B cell (primary cell): ENCODE measurements around the gene NPPC. TPM values are rescaled to one million over a fixed set of nuclear protein-coding genes. Genes with fewer than 3 reads are reported as not detected.
"Not testable (repeated sequence)": the region's sequence is repeated elsewhere in the genome, so short reads cannot be mapped to it uniquely, and the experiment has no call there.

ENCODE experiments used
- ATAC-seq: fragments of 200-7000 bp; cut with Tn5 transposase; one replicate; pipeline ENCODE4 v1.10.0; 2021; ENCODE audit warnings: low read depth, mild to moderate bottlenecking, moderate number of reproducible peaks, moderate library complexity
- CTCF ChIA-PET: fragments of 350-600 bp; sonication (Branson Sonifier 250); formaldehyde crosslinking; loops from one replicate; lab custom pipeline; 2021; ENCODE audit warnings: antibody characterized with exemption, inconsistent platforms; lab: Charles Lee
- POLR2A ChIA-PET: fragments of 350-600 bp; sonication (Branson Sonifier 250); formaldehyde crosslinking; loops from one replicate; lab custom pipeline; 2021; ENCODE audit warnings: antibody characterized with exemption; lab: Charles Lee
- DNase-seq: peaks from one replicate; pipeline ENCODE4 v3.0.0; 2013
- H2AFZ ChIP-seq: 2 replicates; pipeline ENCODE4 v1.6.1; 2012; ENCODE audit warnings: mild to moderate bottlenecking, low read depth, low read length; ENCODE audit not compliant: insufficient read depth, poor library complexity, severe bottlenecking
- H3K27ac ChIP-seq, 2 donors: 1 replicate in 1 of 2; 2 replicates in 1 of 2; pipeline ENCODE4 v1.5.1; 2012 to 2013; ENCODE audit warnings: low read length in 2 of 2, mild to moderate bottlenecking in 2 of 2, moderate library complexity in 1 of 2
- H3K27me3 ChIP-seq, 4 experiments: fragments of 200-600 bp in 1 of 4; sonication (generic) in 1 of 4; replicated peaks in 1 of 4; 1 replicate in 2 of 4; 2 replicates in 2 of 4; pipeline versions ENCODE4 v1.6.1 to v1.7.0; 2013 to 2016; ENCODE audit warnings: low read length in 3 of 4, mild to moderate bottlenecking in 2 of 4, mixed read lengths in 1 of 4, moderate library complexity in 1 of 4; ENCODE audit not compliant: insufficient read depth in 4 of 4, control insufficient read depth in 3 of 4; ENCODE audit errors: control extremely low read depth in 1 of 4
- H3K36me3 ChIP-seq, 2 experiments: replicated peaks in 1 of 2; 1 replicate in 1 of 2; 2 replicates in 1 of 2; pipeline versions ENCODE4 v1.6.1 to v1.7.1; 2013; ENCODE audit warnings: low read length in 1 of 2; ENCODE audit not compliant: insufficient read depth in 2 of 2, control insufficient read depth in 1 of 2; ENCODE audit errors: control extremely low read depth in 1 of 2, extremely low read depth in 1 of 2
- H3K4me1 ChIP-seq, 2 donors: fragments of 200-600 bp in 1 of 2; sonication (generic) in 1 of 2; 1 replicate in 1 of 2; 2 replicates in 1 of 2; pipeline versions ENCODE4 v1.5.1 to v1.6.1; 2013 to 2017; ENCODE audit warnings: low read length in 2 of 2; ENCODE audit not compliant: control insufficient read depth in 2 of 2, insufficient read depth in 2 of 2
- H3K4me2 ChIP-seq: replicated peaks from 2 replicates; pipeline ENCODE3; 2012; ENCODE audit warnings: mild to moderate bottlenecking, low read depth, low read length; ENCODE audit not compliant: poor library complexity, severe bottlenecking
- H3K4me3 ChIP-seq, 5 experiments: fragments of 200-600 bp in 1 of 5; sonication (generic) in 1 of 5; 1 replicate in 3 of 5; 2 replicates in 2 of 5; pipeline versions ENCODE4 v1.5.1 to v1.7.0; 2011 to 2016; ENCODE audit warnings: low read length in 4 of 5, mild to moderate bottlenecking in 4 of 5, low read depth in 2 of 5, control low read depth in 1 of 5, moderate library complexity in 1 of 5; ENCODE audit not compliant: insufficient read depth in 1 of 5; ENCODE audit errors: control extremely low read depth in 1 of 5, extremely low read depth in 1 of 5
- H3K79me2 ChIP-seq: fragments of 200-600 bp; sonication (generic); one replicate; pipeline ENCODE4 v1.6.0; 2016; ENCODE audit warnings: low read length; ENCODE audit not compliant: control insufficient read depth, insufficient read depth
- H3K9ac ChIP-seq: fragments of 200-600 bp; sonication (generic); 2 replicates; pipeline ENCODE4 v1.6.1; 2017; ENCODE audit warnings: mild to moderate bottlenecking, low read length, moderate library complexity
- H3K9me3 ChIP-seq, 3 donors: one replicate each; pipeline versions ENCODE4 v1.6.1 to v1.7.1; 2013; ENCODE audit warnings: low read length in 2 of 3; ENCODE audit not compliant: control insufficient read depth in 2 of 3, insufficient read depth in 1 of 3; ENCODE audit errors: control extremely low read depth in 1 of 3
- H4K20me1 ChIP-seq: 2 replicates; pipeline ENCODE4 v1.6.0; 2012; ENCODE audit warnings: mild to moderate bottlenecking, low read length; ENCODE audit not compliant: insufficient read depth, control insufficient read depth, poor library complexity, severe bottlenecking
- H3K27ac Mint-ChIP-seq: one replicate; pipeline ENCODE4 v1.8.0; 2021; ENCODE audit warnings: mixed read lengths
- H3K27me3 Mint-ChIP-seq: one replicate; pipeline ENCODE4 v1.8.0; 2021; ENCODE audit warnings: mixed read lengths
- H3K4me1 Mint-ChIP-seq: one replicate; pipeline ENCODE4 v1.8.0; 2021; ENCODE audit warnings: mixed read lengths
- H3K4me3 Mint-ChIP-seq: one replicate; pipeline ENCODE4 v1.8.0; 2021; ENCODE audit warnings: mixed read lengths
- H3K9me3 Mint-ChIP-seq: one replicate; pipeline ENCODE4 v1.8.0; 2022; ENCODE audit warnings: mixed read lengths; ENCODE audit not compliant: insufficient read depth
- EZH2 ChIP-seq: IDR thresholded peaks from 2 replicates; pipeline ENCODE4 v1.6.1; 2012; ENCODE audit warnings: borderline replicate concordance, low read depth, mild to moderate bottlenecking, moderate library complexity, low read length; ENCODE audit not compliant: insufficient read depth, poor library complexity, severe bottlenecking
- WGBS: methylation state at CpG from one replicate; pipeline ENCODE4 v1.1.5; 2013; ENCODE audit warnings: missing lambda C conversion rate; ENCODE audit not compliant: insufficient coverage; 5-methylcytosine and 5-hydroxymethylcytosine counted together
- intact Hi-C: fragments of 100-400 bp; cut with micrococcal nuclease; formaldehyde crosslinking; loops from one replicate; pipeline ENCODE4 v1.10.0; 2022
- polyA plus RNA-seq: library from polyadenylated mRNA; depleted of rRNA; stranded (reverse); fragments of >200 nt; gene quantifications from 2 replicates; pipeline ENCODE4 v1.2.3, GENCODE V29; 2012
- total RNA-seq, 2 donors: library from RNA; stranded (reverse); fragments of 120-200 nt in 1 of 2; gene quantifications; 1 replicate in 1 of 2; 2 replicates in 1 of 2; pipeline versions ENCODE4 v1.2.3 to v1.2.4, GENCODE V29; 2013 to 2022
- TF ChIP-seq, protein P1 (sequence below): fragments of 200-600 bp; IDR thresholded peaks from one replicate; pipeline ENCODE4 v1.8.0; 2022; ENCODE audit warnings: antibody characterized with exemption, mild to moderate bottlenecking

NPPC gene
- total and polyA plus RNA-seq, 2 donors (not counting 1 experiment from before 2014, with no cell fraction given): 0.33 to 0.71 TPM

DNA sequence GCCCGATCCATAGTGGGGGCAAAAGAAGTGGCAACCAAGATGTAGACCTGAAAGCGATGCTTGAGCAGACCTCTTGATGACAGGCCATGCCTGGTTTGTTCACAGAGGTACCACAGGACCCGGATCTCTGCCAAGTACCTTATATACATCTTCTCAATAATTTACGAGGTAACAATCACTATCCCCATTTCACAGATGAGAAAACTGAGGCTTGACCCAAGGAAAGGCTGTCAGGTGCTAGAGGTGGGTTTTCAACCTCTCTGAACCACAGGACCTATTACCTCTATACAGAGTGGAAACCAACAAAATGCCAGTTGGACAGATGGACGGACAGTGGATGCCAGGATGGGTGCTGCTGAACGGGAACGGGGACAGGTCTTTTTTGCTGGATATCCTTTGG is 21.5 kb upstream of the NPPC start:
- H3K4me2 ChIP-seq: no peak overlapping the region
- H3K4me1 ChIP-seq: no peaks in the 10 kb centered on the region
- 100% methylated on average over 2 of the region's 7 CpGs for WGBS
- ChIA-PET CTCF (no interaction called here), POLR2A (no interaction called here)
- H2AFZ ChIP-seq: no peak overlapping the region
- H4K20me1 ChIP-seq: no peaks in the 10 kb centered on the region
- DNase-seq (no peak), ATAC-seq (no peak)
- no peak overlapping the region for H3K27ac ChIP-seq
- H3K27me3 Mint-ChIP-seq: peaks cover 15% of the 10 kb centered on the region
- no peaks in the 10 kb centered on the region for H3K4me1 Mint-ChIP-seq
- H3K9ac ChIP-seq: no peak overlapping the region
- peaks cover 0 to 2% (median 0%) of the 10 kb centered on the region in 3 donors for H3K9me3 ChIP-seq
- intact Hi-C loops: no loop called here
- H3K4me3 ChIP-seq: no peak overlapping the region
- TF ChIP-seq EZH2: no peak
- TF ChIP-seq, protein P1, sequence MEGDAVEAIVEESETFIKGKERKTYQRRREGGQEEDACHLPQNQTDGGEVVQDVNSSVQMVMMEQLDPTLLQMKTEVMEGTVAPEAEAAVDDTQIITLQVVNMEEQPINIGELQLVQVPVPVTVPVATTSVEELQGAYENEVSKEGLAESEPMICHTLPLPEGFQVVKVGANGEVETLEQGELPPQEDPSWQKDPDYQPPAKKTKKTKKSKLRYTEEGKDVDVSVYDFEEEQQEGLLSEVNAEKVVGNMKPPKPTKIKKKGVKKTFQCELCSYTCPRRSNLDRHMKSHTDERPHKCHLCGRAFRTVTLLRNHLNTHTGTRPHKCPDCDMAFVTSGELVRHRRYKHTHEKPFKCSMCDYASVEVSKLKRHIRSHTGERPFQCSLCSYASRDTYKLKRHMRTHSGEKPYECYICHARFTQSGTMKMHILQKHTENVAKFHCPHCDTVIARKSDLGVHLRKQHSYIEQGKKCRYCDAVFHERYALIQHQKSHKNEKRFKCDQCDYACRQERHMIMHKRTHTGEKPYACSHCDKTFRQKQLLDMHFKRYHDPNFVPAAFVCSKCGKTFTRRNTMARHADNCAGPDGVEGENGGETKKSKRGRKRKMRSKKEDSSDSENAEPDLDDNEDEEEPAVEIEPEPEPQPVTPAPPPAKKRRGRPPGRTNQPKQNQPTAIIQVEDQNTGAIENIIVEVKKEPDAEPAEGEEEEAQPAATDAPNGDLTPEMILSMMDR: no peak
- no peaks in the 10 kb centered on the region for H3K79me2 ChIP-seq
- H3K9me3 Mint-ChIP-seq: peaks cover 3% of the 10 kb centered on the region
- peaks cover 0 to 6% (median 0%) of the 10 kb centered on the region in 4 experiments for H3K27me3 ChIP-seq
- H3K27ac Mint-ChIP-seq: no peak overlapping the region
- no peak overlapping the region for H3K4me3 Mint-ChIP-seq
- no peaks in the 10 kb centered on the region for H3K36me3 ChIP-seq

DNA sequence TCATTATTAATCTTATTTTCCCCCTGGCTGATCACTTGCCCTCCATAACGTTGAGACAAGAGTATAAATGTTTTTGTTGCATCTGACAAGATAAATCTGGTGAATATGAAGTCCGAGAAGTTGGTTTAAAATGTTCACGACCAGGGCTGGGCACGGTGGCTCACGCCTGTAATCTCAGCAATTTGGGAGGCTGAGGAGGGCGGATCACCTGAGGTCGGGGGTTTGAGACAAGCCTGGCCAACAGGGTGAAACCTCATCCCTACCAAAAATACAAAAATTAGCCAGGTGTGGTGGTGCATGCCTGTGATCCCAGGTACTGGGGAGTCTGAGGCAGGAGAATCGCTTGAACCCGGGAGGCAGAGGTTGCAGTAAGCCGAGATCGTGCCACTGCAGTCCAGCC is 20.9 kb upstream of the NPPC start:
- H3K4me1 ChIP-seq, H3K4me3 Mint-ChIP-seq, intact Hi-C loops, H3K9me3 ChIP-seq, H3K9me3 Mint-ChIP-seq, H4K20me1 ChIP-seq, H3K27ac ChIP-seq, H3K4me1 Mint-ChIP-seq, CTCF ChIA-PET, H3K79me2 ChIP-seq, H3K36me3 ChIP-seq, H3K27ac Mint-ChIP-seq, H3K4me2 ChIP-seq, POLR2A ChIA-PET, H3K27me3 ChIP-seq, H2AFZ ChIP-seq, H3K4me3 ChIP-seq, H3K9ac ChIP-seq, ATAC-seq, DNase-seq: not testable (repeated sequence)
- 91% methylated on average over 6 of the region's 11 CpGs for WGBS
- peaks cover 18% of the 10 kb centered on the region for H3K27me3 Mint-ChIP-seq
